ENCODE measurements around the gene PTGDS. TPM values are rescaled to one million over a fixed set of nuclear protein-coding genes. Genes with fewer than 3 reads are reported as not detected.
"Not testable (repeated sequence)": the region's sequence is repeated elsewhere in the genome, so short reads cannot be mapped to it uniquely, and the experiment has no call there.

PTGDS gene
- total RNA-seq, 1 donor from 2014 or later: not detected

- intact Hi-C loops (cut with micrococcal nuclease): loop anchor here (1.0 kb wide), 1 partner anchor 34 kb away; no protein-coding TSS in a partner anchor
- ATAC-seq (ENCODE audit: low read depth) (peak; percentile 69), DNase-seq (no peak)
- H3K9me3 Mint-ChIP-seq: no peaks in the 10 kb centered on the region
- no peaks in the 10 kb centered on the region for H3K36me3 Mint-ChIP-seq (ENCODE audit: low read depth)
- peak overlapping the region; percentile 83 for H3K27ac Mint-ChIP-seq
- peaks cover 55% of the 10 kb centered on the region for H3K4me1 Mint-ChIP-seq
- H3K27me3 Mint-ChIP-seq: no peaks in the 10 kb centered on the region
- TF ChIP-seq, protein P1, sequence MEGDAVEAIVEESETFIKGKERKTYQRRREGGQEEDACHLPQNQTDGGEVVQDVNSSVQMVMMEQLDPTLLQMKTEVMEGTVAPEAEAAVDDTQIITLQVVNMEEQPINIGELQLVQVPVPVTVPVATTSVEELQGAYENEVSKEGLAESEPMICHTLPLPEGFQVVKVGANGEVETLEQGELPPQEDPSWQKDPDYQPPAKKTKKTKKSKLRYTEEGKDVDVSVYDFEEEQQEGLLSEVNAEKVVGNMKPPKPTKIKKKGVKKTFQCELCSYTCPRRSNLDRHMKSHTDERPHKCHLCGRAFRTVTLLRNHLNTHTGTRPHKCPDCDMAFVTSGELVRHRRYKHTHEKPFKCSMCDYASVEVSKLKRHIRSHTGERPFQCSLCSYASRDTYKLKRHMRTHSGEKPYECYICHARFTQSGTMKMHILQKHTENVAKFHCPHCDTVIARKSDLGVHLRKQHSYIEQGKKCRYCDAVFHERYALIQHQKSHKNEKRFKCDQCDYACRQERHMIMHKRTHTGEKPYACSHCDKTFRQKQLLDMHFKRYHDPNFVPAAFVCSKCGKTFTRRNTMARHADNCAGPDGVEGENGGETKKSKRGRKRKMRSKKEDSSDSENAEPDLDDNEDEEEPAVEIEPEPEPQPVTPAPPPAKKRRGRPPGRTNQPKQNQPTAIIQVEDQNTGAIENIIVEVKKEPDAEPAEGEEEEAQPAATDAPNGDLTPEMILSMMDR (IDR thresholded peaks at IDR 0.05): no peak
- POLR2A ChIA-PET: interaction anchor here (0.6 to 3.3 kb wide), 9 partner anchors 8 to 423 kb away, joined by 4 to 38 read pairs (median 4); partner anchors contain the start of genes EXD3, NOXA1, NPDC1 and PAXX
- H3K4me3 Mint-ChIP-seq: peak overlapping the region; percentile 75
- CTCF ChIA-PET: interaction anchor here (0.6 to 2.3 kb wide), 7 partner anchors 9 to 158 kb away, joined by 3 to 8 read pairs (median 3); partner anchors contain the start of genes ABCA2, AJM1 and FUT7
These were observed 23.1 kb downstream of the PTGDS start for GRCh38 chr9:137000177-137000930.

DNA sequence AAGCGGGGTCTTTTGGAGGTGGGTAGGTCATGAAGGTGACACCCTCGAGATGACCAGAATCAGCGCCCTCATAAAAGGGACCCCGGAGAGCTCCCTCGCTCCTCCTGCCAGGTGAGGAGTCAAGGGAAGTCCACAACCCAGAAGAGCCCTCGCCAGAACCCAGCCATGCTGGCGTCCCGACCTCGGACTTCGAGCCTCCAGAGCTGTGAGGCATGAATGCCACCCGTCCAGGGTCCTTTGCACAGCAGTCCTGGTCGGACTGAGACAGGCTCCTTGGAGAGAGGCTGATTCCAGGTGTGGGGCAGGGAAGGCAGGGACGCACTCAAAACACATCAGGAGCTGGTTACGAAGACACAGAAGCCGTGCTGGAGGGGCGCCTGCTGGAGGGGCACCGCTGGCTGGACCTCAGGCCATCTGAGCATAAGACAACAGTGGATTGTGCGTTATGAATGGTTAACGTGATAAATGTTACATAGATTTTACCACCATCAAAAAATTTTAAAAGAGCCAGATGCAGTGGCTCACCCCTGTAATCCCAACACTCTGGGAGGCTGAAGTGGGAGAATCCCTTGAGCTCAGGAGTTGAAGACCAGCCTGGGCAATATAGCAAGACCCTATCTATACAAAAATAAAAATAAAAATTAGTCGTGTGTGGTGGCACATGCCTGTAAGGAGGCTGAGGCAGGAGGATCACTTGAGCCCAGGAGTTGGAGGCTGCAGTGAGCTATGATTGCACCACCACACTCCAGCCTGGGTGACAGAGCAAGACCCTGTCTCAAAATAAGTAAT lies 24.7 kb downstream of the PTGDS start:
- Mint-ChIP-seq H3K27me3 (no peaks in the 10 kb centered on the region), H3K4me1 (peaks cover 43% of the 10 kb centered on the region), H3K27ac (no peak overlapping the region), H3K4me3 (no peak overlapping the region), H3K9me3 (no peaks in the 10 kb centered on the region), H3K36me3 (ENCODE audit: low read depth) (no peaks in the 10 kb centered on the region)
- no peak for ATAC-seq (ENCODE audit: low read depth)
- TF ChIP-seq, protein P1 (IDR thresholded peaks at IDR 0.05): no peak
- ChIA-PET CTCF (interaction anchor here (1.5 to 2.3 kb wide), 2 partner anchors 27 to 33 kb away, joined by 8 read pairs; no protein-coding TSS in a partner anchor), POLR2A (interaction anchor here (0.7 to 3.3 kb wide), 3 partner anchors 10 to 272 kb away, joined by 8 to 38 read pairs (median 12); partner anchors contain the start of gene PAXX)
- no peak for DNase-seq
- intact Hi-C loops (cut with micrococcal nuclease): no loop called here

GRCh38 chr9:137002646-137003041 lies 25.3 kb downstream of the PTGDS start:
- POLR2A ChIA-PET: interaction anchor here (3.3 kb wide), 1 partner anchor 11 kb away, joined by 38 read pairs; the partner anchor contains the start of gene PAXX
- Mint-ChIP-seq H3K27ac (no peak overlapping the region), H3K27me3 (no peaks in the 10 kb centered on the region), H3K4me1 (peaks cover 37% of the 10 kb centered on the region), H3K36me3 (ENCODE audit: low read depth) (no peaks in the 10 kb centered on the region), H3K4me3 (no peak overlapping the region), H3K9me3 (no peaks in the 10 kb centered on the region)
- DNase-seq (no peak), ATAC-seq (ENCODE audit: low read depth) (no peak)
- CTCF ChIA-PET: interaction anchor here (1.4 to 1.5 kb wide), 2 partner anchors 33 to 36 kb away, joined by 3 to 8 read pairs; no protein-coding TSS in a partner anchor
- TF ChIP-seq, protein P1 (IDR thresholded peaks at IDR 0.05): no peak
- intact Hi-C loops (cut with micrococcal nuclease): no loop called here

DNA sequence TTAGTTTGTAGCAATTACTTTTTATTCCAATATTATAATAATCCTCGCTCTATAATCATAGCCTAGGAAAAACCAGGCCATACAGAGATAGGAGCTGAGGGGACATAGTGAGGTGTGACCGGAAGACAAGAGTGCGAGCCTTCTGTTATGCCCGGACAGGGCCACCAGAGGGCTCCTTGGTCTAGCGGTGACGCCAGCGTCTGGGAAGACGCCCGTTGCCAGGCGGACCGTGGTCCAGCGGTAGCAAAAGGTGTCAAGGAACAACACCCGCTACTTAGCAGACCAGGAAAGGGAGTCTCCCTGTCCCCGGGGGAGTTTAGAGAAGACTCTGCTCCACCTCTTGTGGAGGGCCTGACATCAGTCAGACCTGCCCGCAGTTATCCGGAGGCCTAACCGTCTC lies 27.0 kb downstream of the PTGDS start:
- CTCF ChIA-PET: interaction anchor here (0.7 to 1.0 kb wide), 2 partner anchors 31 to 87 kb away, joined by 3 to 7 read pairs; no protein-coding TSS in a partner anchor
- not testable (repeated sequence) for DNase-seq; H3K36me3 Mint-ChIP-seq (ENCODE audit: low read depth); H3K4me3 Mint-ChIP-seq; H3K27ac Mint-ChIP-seq; H3K9me3 Mint-ChIP-seq; ATAC-seq (ENCODE audit: low read depth); H3K27me3 Mint-ChIP-seq
- intact Hi-C loops (cut with micrococcal nuclease): loop anchor here (1.0 kb wide), 1 partner anchor 31 kb away; no protein-coding TSS in a partner anchor
- peaks cover 22% of the 10 kb centered on the region for H3K4me1 Mint-ChIP-seq
- POLR2A ChIA-PET: interaction anchor here (0.6 kb wide), 1 partner anchor 30 kb away, joined by 3 read pairs; no protein-coding TSS in a partner anchor

DNA sequence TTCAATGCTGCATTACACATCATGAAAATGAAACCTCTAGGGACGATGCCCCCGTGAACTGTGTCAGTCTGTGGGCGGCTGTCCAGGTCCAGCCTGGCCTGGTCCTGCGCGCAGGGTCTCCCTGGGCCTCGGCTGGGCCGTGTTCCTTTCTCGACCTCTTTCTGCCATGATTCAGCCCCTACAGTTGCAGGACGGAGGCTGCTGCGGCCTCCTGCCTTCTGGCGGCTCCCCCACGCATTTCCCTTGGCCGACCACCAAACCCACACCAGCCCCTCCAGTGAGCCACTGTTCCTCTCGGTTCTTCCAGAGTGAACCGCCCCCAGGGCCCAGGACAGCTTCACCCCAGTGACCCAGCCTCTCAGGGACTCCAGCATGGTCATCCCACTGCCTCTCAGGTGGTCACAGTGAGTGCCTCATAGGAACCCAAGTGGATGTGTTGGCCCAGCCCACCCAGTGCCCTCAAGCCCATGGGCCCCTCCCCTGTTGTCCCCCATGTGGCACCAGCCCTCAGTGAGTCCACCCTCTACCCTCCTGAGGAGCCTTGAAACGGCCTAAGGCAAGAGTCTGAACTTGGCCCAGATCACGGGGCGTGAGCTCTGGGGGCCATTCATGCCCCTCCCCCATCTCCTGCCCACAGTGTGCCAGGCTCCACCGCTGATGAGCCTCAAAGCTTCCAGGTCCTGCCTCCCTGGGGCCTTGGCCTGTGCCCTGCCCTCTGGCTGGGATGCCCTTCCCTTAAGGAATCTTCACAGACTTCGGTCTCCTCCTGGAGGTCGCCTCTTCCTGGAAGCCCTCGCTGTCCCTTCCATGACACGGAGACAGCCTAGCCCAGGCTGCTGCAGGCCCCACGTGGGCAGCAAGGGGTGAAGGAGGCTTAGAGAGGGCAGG lies 29.1 kb downstream of the PTGDS start:
- no peak for DNase-seq
- TF ChIP-seq, protein P1 (IDR thresholded peaks at IDR 0.05): no peak
- no peak overlapping the region for H3K27ac Mint-ChIP-seq
- H3K36me3 Mint-ChIP-seq (ENCODE audit: low read depth): no peaks in the 10 kb centered on the region
- no peaks in the 10 kb centered on the region for H3K27me3 Mint-ChIP-seq
- POLR2A ChIA-PET: no interaction called here
- H3K4me3 Mint-ChIP-seq: no peak overlapping the region
- intact Hi-C loops (cut with micrococcal nuclease): no loop called here
- H3K4me1 Mint-ChIP-seq: peaks cover 1% of the 10 kb centered on the region
- CTCF ChIA-PET: no interaction called here
- no peaks in the 10 kb centered on the region for H3K9me3 Mint-ChIP-seq
- no peak for ATAC-seq (ENCODE audit: low read depth)
